Daoy (cell line): ENCODE measurements around the gene APOL5. TPM values are rescaled to one million over a fixed set of nuclear protein-coding genes. Genes with fewer than 3 reads are reported as not detected.

Experiments
- DNase-seq: peaks from one replicate; pipeline ENCODE4 v3.0.0-alpha.2; 2015; ENCODE audit warnings: low read depth
- total RNA-seq: library from RNA; depleted of rRNA; stranded (reverse); fragments of >200 nt; shearing (Covaris generic); gene quantifications from 2 replicates; pipeline ENCODE4 v1.2.3, GENCODE V29; 2014

Gene APOL5
- total RNA-seq, 1 experiment from 2014 or later, result 0.69 TPM

- no peak for DNase-seq
These were observed 22.9 kb downstream of the APOL5 start for GRCh38 chr22:35740616-35741015.

GRCh38 chr22:35742342-35743100 is 24.8 kb downstream of the APOL5 start:
- DNase-seq, result peak; percentile 78

GRCh38 chr22:35743326-35743860 is 25.7 kb downstream of the APOL5 start:
- DNase-seq, result no peak

GRCh38 chr22:35746248-35746647 is 28.6 kb downstream of the APOL5 start:
- no peak for DNase-seq

- DNase-seq, result no peak
These were observed 29.5 kb downstream of the APOL5 start for GRCh38 chr22:35746946-35747703.

GRCh38 chr22:35749808-35750207 is 32.1 kb downstream of the APOL5 start:
- peak; percentile 78 for DNase-seq

GRCh38 chr22:35752006-35752862 is 34.6 kb downstream of the APOL5 start:
- DNase-seq, result no peak

- DNase-seq, result no peak
These were observed 35.2 kb downstream of the APOL5 start for GRCh38 chr22:35752863-35753189.

GRCh38 chr22:35754761-35755160 is 37.1 kb downstream of the APOL5 start:
- no peak for DNase-seq

- no peak for DNase-seq
These were observed 39.0 kb downstream of the APOL5 start for GRCh38 chr22:35756722-35757121.

GRCh38 chr22:35758394-35758793 is 40.7 kb downstream of the APOL5 start:
- no peak for DNase-seq

GRCh38 chr22:35761037-35761436 is 43.4 kb downstream of the APOL5 start:
- DNase-seq, result no peak

- no peak for DNase-seq
These were observed 49.2 kb downstream of the APOL5 start for GRCh38 chr22:35766654-35767580.

- DNase-seq, result no peak
These were observed 52.3 kb downstream of the APOL5 start for GRCh38 chr22:35769974-35770373.

- no peak for DNase-seq
These were observed 57.7 kb downstream of the APOL5 start for GRCh38 chr22:35775339-35775738.

GRCh38 chr22:35777335-35777975 is 59.8 kb downstream of the APOL5 start:
- DNase-seq, result peak; percentile 49
